ENCODE results near the gene POLN.

POLN gene

DNA sequence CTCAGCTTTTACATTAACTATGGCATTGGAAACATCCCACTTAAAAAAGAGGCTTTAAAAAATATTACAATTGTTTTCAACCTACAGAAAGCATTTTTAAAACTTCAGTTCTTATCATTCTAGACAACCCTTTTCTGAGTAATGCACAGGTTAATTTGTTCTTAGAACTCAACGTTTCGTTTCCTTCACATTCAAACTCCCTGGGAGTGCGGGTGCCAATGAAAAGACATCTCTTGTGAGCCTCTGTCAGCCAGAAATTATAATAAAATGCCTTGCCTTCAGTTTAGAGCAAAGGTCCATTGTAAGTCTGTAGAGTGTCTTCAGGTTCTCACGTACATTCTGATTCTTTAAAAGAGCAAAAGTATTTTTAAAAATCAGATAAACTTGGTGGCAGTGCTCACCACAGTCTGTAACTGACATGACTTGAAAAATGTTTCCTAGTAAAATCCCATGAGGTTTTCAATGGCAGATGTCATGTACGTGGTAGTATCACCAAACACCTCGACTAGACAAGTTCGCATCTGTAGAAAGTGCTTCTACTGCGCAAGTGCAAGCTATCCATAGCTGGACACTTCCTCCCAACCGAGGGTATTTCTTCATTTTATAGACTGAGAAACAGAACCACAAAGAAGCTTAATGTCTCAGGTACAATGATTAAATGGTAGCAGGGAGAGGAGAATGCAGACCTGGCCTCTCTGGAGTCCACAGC lies 65.8 kb downstream of the POLN start:
- H3K36me3 ChIP-seq: no peaks in the 10 kb centered on the region
- no peaks in the 10 kb centered on the region for H3K9me3 ChIP-seq (ENCODE audit: severe bottlenecking)
- no peak overlapping the region for H3K4me3 ChIP-seq (ENCODE audit: low read depth, low read length)
- H3K27me3 ChIP-seq (ENCODE audit: insufficient read depth, low read depth, severe bottlenecking): no peaks in the 10 kb centered on the region
- TF ChIP-seq, protein P1, sequence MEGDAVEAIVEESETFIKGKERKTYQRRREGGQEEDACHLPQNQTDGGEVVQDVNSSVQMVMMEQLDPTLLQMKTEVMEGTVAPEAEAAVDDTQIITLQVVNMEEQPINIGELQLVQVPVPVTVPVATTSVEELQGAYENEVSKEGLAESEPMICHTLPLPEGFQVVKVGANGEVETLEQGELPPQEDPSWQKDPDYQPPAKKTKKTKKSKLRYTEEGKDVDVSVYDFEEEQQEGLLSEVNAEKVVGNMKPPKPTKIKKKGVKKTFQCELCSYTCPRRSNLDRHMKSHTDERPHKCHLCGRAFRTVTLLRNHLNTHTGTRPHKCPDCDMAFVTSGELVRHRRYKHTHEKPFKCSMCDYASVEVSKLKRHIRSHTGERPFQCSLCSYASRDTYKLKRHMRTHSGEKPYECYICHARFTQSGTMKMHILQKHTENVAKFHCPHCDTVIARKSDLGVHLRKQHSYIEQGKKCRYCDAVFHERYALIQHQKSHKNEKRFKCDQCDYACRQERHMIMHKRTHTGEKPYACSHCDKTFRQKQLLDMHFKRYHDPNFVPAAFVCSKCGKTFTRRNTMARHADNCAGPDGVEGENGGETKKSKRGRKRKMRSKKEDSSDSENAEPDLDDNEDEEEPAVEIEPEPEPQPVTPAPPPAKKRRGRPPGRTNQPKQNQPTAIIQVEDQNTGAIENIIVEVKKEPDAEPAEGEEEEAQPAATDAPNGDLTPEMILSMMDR (IDR thresholded peaks at IDR 0.05; ENCODE audit: low read depth, low read length): no peak
- no peak overlapping the region for H3K27ac ChIP-seq
- no peak for DNase-seq

DNA sequence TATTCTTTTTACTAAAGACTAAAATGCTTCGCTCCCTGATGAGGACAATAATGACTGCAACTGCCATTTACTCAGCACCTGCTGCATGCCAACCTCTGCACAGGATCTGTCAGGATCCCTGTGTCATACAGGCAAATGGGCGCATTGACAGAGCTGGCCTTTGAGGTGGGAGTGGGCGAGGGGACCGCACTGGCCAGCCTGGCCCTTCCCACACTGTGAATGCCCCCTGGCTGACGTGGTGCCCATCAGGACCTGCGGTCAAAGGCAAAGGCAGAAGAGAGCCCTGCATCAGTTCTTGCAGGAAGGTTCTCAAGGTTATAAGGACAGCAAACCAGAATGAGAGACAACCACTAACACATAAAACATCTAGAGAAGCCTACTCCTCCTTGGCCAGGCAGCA lies 67.9 kb downstream of the POLN start:
- no peak overlapping the region for H3K27ac ChIP-seq
- H3K4me3 ChIP-seq (ENCODE audit: low read depth, low read length): no peak overlapping the region
- H3K36me3 ChIP-seq: no peaks in the 10 kb centered on the region
- H3K9me3 ChIP-seq (ENCODE audit: severe bottlenecking): no peaks in the 10 kb centered on the region
- TF ChIP-seq, protein P1 (IDR thresholded peaks at IDR 0.05; ENCODE audit: low read depth, low read length): no peak
- no peaks in the 10 kb centered on the region for H3K27me3 ChIP-seq (ENCODE audit: insufficient read depth, low read depth, severe bottlenecking)
- no peak for DNase-seq

DNA sequence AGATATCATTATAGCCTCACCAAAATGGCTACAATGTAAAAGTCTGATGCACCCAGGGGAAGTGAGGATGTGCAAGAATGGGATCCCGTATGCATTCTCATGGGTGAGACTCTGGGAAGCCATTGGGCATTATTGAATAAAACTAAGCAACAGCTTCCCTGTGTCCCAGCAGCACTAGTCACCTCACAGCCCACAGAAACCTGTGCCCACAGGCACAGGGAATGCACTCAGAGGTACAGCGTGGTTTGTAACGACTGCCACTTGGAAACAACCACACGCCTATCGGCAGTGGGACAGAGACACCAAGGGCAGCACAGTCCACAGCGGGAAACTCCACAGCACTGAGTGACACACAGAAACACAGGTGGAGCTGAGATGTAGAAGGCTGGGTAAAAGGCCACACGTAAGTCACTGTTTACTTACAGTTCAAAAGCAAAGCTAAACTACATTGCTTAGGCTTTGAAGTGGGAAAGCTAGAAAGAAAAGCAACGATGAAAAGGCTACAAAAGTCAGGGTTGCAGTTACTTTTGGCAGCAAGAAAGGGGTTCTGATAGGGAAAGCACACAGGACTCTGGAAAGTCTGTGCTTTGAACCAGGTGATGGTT lies 69.2 kb downstream of the POLN start:
- H3K4me3 ChIP-seq (ENCODE audit: low read depth, low read length): no peak overlapping the region
- no peak overlapping the region for H3K27ac ChIP-seq
- DNase-seq: no peak
- TF ChIP-seq, protein P1 (IDR thresholded peaks at IDR 0.05; ENCODE audit: low read depth, low read length): no peak
- no peaks in the 10 kb centered on the region for H3K27me3 ChIP-seq (ENCODE audit: insufficient read depth, low read depth, severe bottlenecking)
- no peaks in the 10 kb centered on the region for H3K9me3 ChIP-seq (ENCODE audit: severe bottlenecking)
- no peaks in the 10 kb centered on the region for H3K36me3 ChIP-seq

DNA sequence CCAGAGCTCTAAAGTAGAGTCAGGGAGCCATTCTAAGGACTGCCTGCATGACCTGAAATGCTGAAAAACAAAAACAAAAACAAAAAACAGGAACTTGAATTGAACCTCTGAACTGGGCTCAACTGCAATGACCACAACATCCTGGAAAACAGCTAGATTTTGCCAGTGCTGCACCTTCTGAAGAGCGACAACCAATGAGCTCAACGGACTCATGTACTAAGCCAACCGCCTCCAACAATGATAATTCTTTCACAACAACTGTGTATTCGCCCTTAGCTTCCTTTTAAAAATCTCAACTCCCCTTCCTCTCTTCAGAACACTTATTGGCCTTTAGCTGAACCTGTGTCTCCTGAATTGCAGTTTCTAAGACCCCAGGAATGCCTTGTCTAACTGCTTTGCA lies 69.8 kb downstream of the POLN start:
- Histone ChIP-seq H3K9me3 (ENCODE audit: severe bottlenecking) (no peaks in the 10 kb centered on the region), H3K27me3 (ENCODE audit: insufficient read depth, low read depth, severe bottlenecking) (no peaks in the 10 kb centered on the region), H3K36me3 (no peaks in the 10 kb centered on the region), H3K27ac (no peak overlapping the region), H3K4me3 (ENCODE audit: low read depth, low read length) (no peak overlapping the region)
- TF ChIP-seq, protein P1 (IDR thresholded peaks at IDR 0.05; ENCODE audit: low read depth, low read length): no peak
- DNase-seq: no peak

DNA sequence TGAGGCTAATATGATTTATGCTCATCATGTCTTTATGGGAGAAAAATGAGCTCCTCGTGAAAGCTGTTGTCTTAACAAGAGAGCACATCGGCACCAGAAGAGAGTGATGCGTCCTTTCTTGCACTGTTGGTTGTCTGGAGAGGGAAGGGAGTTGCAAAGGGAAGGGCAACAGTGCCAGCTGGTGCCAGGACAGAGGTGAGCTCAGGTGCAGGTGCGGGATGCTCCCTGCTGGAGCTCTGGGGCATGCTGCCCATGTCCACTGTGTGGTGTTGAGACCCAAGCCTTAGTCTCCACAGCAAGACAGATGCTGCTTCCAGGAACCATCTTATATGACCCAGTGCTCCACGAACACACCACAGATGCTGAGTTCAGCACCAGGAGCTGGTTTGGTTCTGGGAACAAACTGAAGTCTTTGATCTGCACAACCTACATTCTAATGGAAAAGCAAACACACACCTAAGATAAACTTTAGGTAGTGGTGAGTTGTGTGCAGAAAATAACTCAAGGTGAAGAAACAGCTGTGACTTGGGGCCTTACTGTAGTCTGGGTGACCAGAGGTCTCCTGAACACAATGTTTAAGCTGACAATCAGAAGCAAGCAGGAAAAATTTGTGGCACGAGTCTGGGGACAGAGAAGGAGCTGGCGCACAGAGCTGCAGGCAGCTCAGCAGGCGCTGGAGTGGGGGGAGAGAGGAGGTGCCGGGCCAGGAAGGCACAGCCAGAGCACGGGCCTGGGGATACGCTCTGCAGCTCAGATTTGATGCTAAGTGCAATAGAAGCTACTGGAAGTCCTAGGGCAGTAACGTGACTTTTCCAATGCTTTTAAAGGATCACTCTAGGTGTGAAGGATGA lies 73.2 kb downstream of the POLN start:
- H3K9me3 ChIP-seq (ENCODE audit: severe bottlenecking): no peaks in the 10 kb centered on the region
- H3K36me3 ChIP-seq: no peaks in the 10 kb centered on the region
- TF ChIP-seq, protein P1 (IDR thresholded peaks at IDR 0.05; ENCODE audit: low read depth, low read length): peak; percentile 40; the same call in 1 of the 2 replicates
- no peak for DNase-seq
- no peaks in the 10 kb centered on the region for H3K27me3 ChIP-seq (ENCODE audit: insufficient read depth, low read depth, severe bottlenecking)
- no peak overlapping the region for H3K4me3 ChIP-seq (ENCODE audit: low read depth, low read length)
- no peak overlapping the region for H3K27ac ChIP-seq
